Erythroblast (primary cell): Measurements from ENCODE around the gene GREB1.

Experiments
- GATA1 ChIP-seq: IDR thresholded peaks from 2 replicates; pipeline ENCODE4 v1.6.1; 2011; ENCODE audit warnings: low read depth, mild to moderate bottlenecking, control low read depth, low read length, moderate library complexity
- POLR2A ChIP-seq: IDR thresholded peaks from 2 replicates; pipeline ENCODE4 v1.6.1; 2011; ENCODE audit warnings: mild to moderate bottlenecking, low read length

DNA sequence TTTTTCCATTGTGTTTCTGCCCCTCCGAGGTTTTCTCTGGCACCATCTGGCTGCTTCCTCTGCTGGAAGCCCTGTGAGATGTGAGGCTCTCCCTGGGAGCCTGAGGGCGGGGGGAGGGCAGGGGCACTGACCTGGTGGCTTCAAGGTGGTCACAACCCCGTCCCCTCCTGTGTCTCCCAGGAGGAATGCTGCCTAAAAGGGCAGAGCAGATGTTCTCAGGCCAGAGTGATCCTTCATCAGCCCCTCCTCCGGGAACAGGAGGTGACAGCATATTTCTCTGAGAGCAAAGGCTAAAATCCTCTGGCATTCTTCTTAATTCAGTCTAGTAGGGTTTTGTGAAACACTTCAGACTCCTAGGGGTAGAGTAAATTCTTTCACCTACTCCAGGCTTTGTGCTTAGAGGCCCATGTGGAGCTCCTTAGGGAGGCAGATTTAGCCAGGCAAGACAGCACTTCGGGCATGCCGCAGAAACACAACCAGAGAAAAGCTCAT lies 18.3 kb upstream of the GREB1 start:
- TF ChIP-seq POLR2A (no peak), GATA1 (no peak)
